ENCODE results near the gene CDH6.

The CDH6 gene

GRCh38 chr5:31208043-31208442 is 14.6 kb downstream of the CDH6 start:
- no peaks in the 10 kb centered on the region for H3K4me1 ChIP-seq

GRCh38 chr5:31209334-31209733 is 15.8 kb downstream of the CDH6 start:
- Histone ChIP-seq H3K79me2 (no peaks in the 10 kb centered on the region), H3K4me1 (no peaks in the 10 kb centered on the region)

More at GRCh38 chr5:31208043-31208442, 14.6 kb downstream of the CDH6 start:
- no peak overlapping the region for H2AFZ ChIP-seq
- no peaks in the 10 kb centered on the region for H3K79me2 ChIP-seq
- no peak overlapping the region for H3K4me2 ChIP-seq (ENCODE audit: low read length)
- H3K36me3 ChIP-seq (ENCODE audit: control insufficient read depth, insufficient read depth, low read length): no peaks in the 10 kb centered on the region
- H3K4me3 ChIP-seq (ENCODE audit: low read depth, low read length): no peak overlapping the region
- H3K9me3 ChIP-seq (ENCODE audit: control insufficient read depth, low read length): no peaks in the 10 kb centered on the region
- no peak overlapping the region for H3K27ac ChIP-seq
- no peak for TF ChIP-seq CTCF (IDR thresholded peaks at IDR 0.05)
- no peaks in the 10 kb centered on the region for H3K27me3 ChIP-seq (ENCODE audit: control insufficient read depth, insufficient read depth, low read length)
- H3K9ac ChIP-seq: no peak overlapping the region

GRCh38 chr5:31211098-31211497 is 17.6 kb downstream of the CDH6 start:
- H3K79me2 ChIP-seq: no peaks in the 10 kb centered on the region
- H3K36me3 ChIP-seq (ENCODE audit: control insufficient read depth, insufficient read depth, low read length): no peaks in the 10 kb centered on the region
- no peaks in the 10 kb centered on the region for H3K27me3 ChIP-seq (ENCODE audit: control insufficient read depth, insufficient read depth, low read length)
- no peaks in the 10 kb centered on the region for H3K9me3 ChIP-seq (ENCODE audit: control insufficient read depth, low read length)
- no peak overlapping the region for H3K4me3 ChIP-seq (ENCODE audit: low read depth, low read length)
- H3K4me2 ChIP-seq (ENCODE audit: low read length): no peak overlapping the region
- no peak overlapping the region for H2AFZ ChIP-seq
- no peak overlapping the region for H3K27ac ChIP-seq
- no peak for TF ChIP-seq CTCF (IDR thresholded peaks at IDR 0.05)
- no peaks in the 10 kb centered on the region for H3K4me1 ChIP-seq
- no peak overlapping the region for H3K9ac ChIP-seq

More at GRCh38 chr5:31209334-31209733, 15.8 kb downstream of the CDH6 start:
- Histone ChIP-seq H3K27ac (no peak overlapping the region), H3K36me3 (ENCODE audit: control insufficient read depth, insufficient read depth, low read length) (no peaks in the 10 kb centered on the region), H3K9ac (no peak overlapping the region), H3K4me2 (ENCODE audit: low read length) (no peak overlapping the region), H2AFZ (no peak overlapping the region), H3K4me3 (ENCODE audit: low read depth, low read length) (no peak overlapping the region), H3K9me3 (ENCODE audit: control insufficient read depth, low read length) (no peaks in the 10 kb centered on the region), H3K27me3 (ENCODE audit: control insufficient read depth, insufficient read depth, low read length) (no peaks in the 10 kb centered on the region)
- no peak for TF ChIP-seq CTCF (IDR thresholded peaks at IDR 0.05)

- TF ChIP-seq CTCF (IDR thresholded peaks at IDR 0.05): no peak
- Histone ChIP-seq H3K36me3 (ENCODE audit: control insufficient read depth, insufficient read depth, low read length) (no peaks in the 10 kb centered on the region), H3K79me2 (no peaks in the 10 kb centered on the region), H3K9ac (no peak overlapping the region), H3K4me3 (ENCODE audit: low read depth, low read length) (no peak overlapping the region), H3K27me3 (ENCODE audit: control insufficient read depth, insufficient read depth, low read length) (no peaks in the 10 kb centered on the region), H3K4me1 (no peaks in the 10 kb centered on the region), H3K27ac (no peak overlapping the region), H3K9me3 (ENCODE audit: control insufficient read depth, low read length) (no peaks in the 10 kb centered on the region), H3K4me2 (ENCODE audit: low read length) (no peak overlapping the region), H2AFZ (no peak overlapping the region)
Observed at GRCh38 chr5:31213257-31213656, 19.8 kb downstream of the CDH6 start.

GRCh38 chr5:31213705-31214121 is 20.2 kb downstream of the CDH6 start:
- Histone ChIP-seq H3K4me3 (ENCODE audit: low read depth, low read length) (no peak overlapping the region), H3K4me1 (no peaks in the 10 kb centered on the region), H3K27ac (no peak overlapping the region)

More at GRCh38 chr5:31213705-31214121, 20.2 kb downstream of the CDH6 start:
- no peak for TF ChIP-seq CTCF (IDR thresholded peaks at IDR 0.05)
- Histone ChIP-seq H2AFZ (peak overlapping the region; percentile 34), H3K36me3 (ENCODE audit: control insufficient read depth, insufficient read depth, low read length) (no peaks in the 10 kb centered on the region), H3K27me3 (ENCODE audit: control insufficient read depth, insufficient read depth, low read length) (no peaks in the 10 kb centered on the region), H3K4me2 (ENCODE audit: low read length) (no peak overlapping the region), H3K79me2 (no peaks in the 10 kb centered on the region), H3K9ac (no peak overlapping the region), H3K9me3 (ENCODE audit: control insufficient read depth, low read length) (no peaks in the 10 kb centered on the region)

Data from parathyroid adenoma (tissue), 2 donors.